HEK293 (cell line): ENCODE measurements around the gene CFAP46.

ENCODE experiments used
- CTCF ChIA-PET: fragments of 350-600 bp; formaldehyde crosslinking; extraction: SDS; loops from one replicate; lab custom pipeline; 2021; ENCODE audit warnings: antibody characterized with exemption; lab: Yijun Ruan, JAX
- POLR2A ChIA-PET: fragments of 300-600 bp; formaldehyde crosslinking; extraction: SDS; loops from one replicate; lab custom pipeline; 2020; ENCODE audit warnings: antibody characterized with exemption, inconsistent platforms; lab: Yijun Ruan, JAX
- H3K27ac ChIP-seq: fragments of 200-500 bp; sonication (Bioruptor generic); 2 replicates; pipeline ENCODE4 v1.5.1; 2014; ENCODE audit warnings: low read depth, low read length, control low read depth, inconsistent platforms; ENCODE audit errors: extremely low read depth
- H3K36me3 ChIP-seq, 2 experiments: fragments of 200-500 bp in 1 of 2; sonication (Bioruptor generic) in 1 of 2; 1 replicate in 1 of 2; 2 replicates in 1 of 2; pipeline ENCODE4 v1.5.1; 2014 to 2017; ENCODE audit warnings: inconsistent platforms in 2 of 2, low read length in 2 of 2; ENCODE audit not compliant: control insufficient read depth in 2 of 2, insufficient read depth in 1 of 2
- H3K4me1 ChIP-seq: fragments of 200-500 bp; sonication (Bioruptor generic); 2 replicates; pipeline ENCODE4 v1.5.1; 2014; ENCODE audit warnings: mild to moderate bottlenecking, low read length, inconsistent platforms; ENCODE audit not compliant: control insufficient read depth, insufficient read depth
- H3K4me3 ChIP-seq: 2 replicates; pipeline ENCODE4 v1.5.1; 2011; ENCODE audit warnings: low read depth, mild to moderate bottlenecking, control low read depth, low read length, moderate library complexity
- H3K9me3 ChIP-seq: fragments of 200-500 bp; sonication (Bioruptor generic); 2 replicates; pipeline ENCODE4 v1.5.1; 2014; ENCODE audit warnings: low read depth, low read length, inconsistent platforms; ENCODE audit not compliant: control insufficient read depth, insufficient read depth
- ELK4 ChIP-seq: IDR thresholded peaks from 2 replicates; pipeline ENCODE4 v1.6.1; 2011; ENCODE audit warnings: mild to moderate bottlenecking, low read depth, low read length, borderline replicate concordance
- SCRT1 ChIP-seq: fragments of 450-650 bp; formaldehyde crosslinking; IDR thresholded peaks from 2 replicates; pipeline ENCODE4 v1.5.1; 2016; ENCODE audit warnings: missing biosample characterization, missing genetic modification characterization, borderline replicate concordance
- ZFP37 ChIP-seq: fragments of 450-650 bp; formaldehyde crosslinking; IDR thresholded peaks from 2 replicates; pipeline ENCODE4 v1.5.1; 2016; ENCODE audit warnings: missing biosample characterization, missing genetic modification characterization
- ZNF146 ChIP-seq: fragments of 450-650 bp; formaldehyde crosslinking; IDR thresholded peaks from 2 replicates; pipeline ENCODE4 v1.5.1; 2016; ENCODE audit warnings: missing biosample characterization, missing genetic modification characterization
- ZNF155 ChIP-seq: fragments of 450-650 bp; formaldehyde crosslinking; IDR thresholded peaks from 2 replicates; pipeline ENCODE4 v1.5.1; 2016; ENCODE audit warnings: missing biosample characterization, missing genetic modification characterization
- ZNF473 ChIP-seq: fragments of 450-650 bp; formaldehyde crosslinking; IDR thresholded peaks from 2 replicates; pipeline ENCODE4 v1.5.1; 2017; ENCODE audit warnings: missing biosample characterization, missing genetic modification characterization
- ZNF510 ChIP-seq: fragments of 450-650 bp; formaldehyde crosslinking; IDR thresholded peaks from 2 replicates; pipeline ENCODE4 v1.5.1; 2018; ENCODE audit warnings: mild to moderate bottlenecking, missing genetic modification characterization, missing biosample characterization; ENCODE audit not compliant: insufficient replicate concordance
- ZNF514 ChIP-seq: fragments of 450-650 bp; formaldehyde crosslinking; IDR thresholded peaks from 2 replicates; pipeline ENCODE4 v1.5.1; 2016; ENCODE audit warnings: missing biosample characterization, missing genetic modification characterization
- ZNF549 ChIP-seq: fragments of 450-650 bp; IDR thresholded peaks from 2 replicates; pipeline ENCODE4 v1.5.1; 2018; ENCODE audit warnings: missing biosample characterization, missing genetic modification characterization, mild to moderate bottlenecking, inconsistent platforms, moderate library complexity
- ZNF639 ChIP-seq: fragments of 450-650 bp; formaldehyde crosslinking; IDR thresholded peaks from 2 replicates; pipeline ENCODE4 v1.5.1; 2016; ENCODE audit warnings: missing biosample characterization, missing genetic modification characterization
- ZNF692 ChIP-seq: fragments of 450-650 bp; formaldehyde crosslinking; IDR thresholded peaks from 2 replicates; pipeline ENCODE4 v1.5.1; 2016; ENCODE audit warnings: missing biosample characterization, missing genetic modification characterization
- ZNF776 ChIP-seq: fragments of 450-650 bp; formaldehyde crosslinking; IDR thresholded peaks from 2 replicates; pipeline ENCODE4 v1.5.0; 2017; ENCODE audit warnings: missing biosample characterization, missing genetic modification characterization, borderline replicate concordance
- ZNF830 ChIP-seq: fragments of 450-650 bp; IDR thresholded peaks from 2 replicates; pipeline ENCODE4 v1.5.0; 2018; ENCODE audit warnings: missing biosample characterization, missing genetic modification characterization, low read depth, mild to moderate bottlenecking, moderate library complexity
- TF ChIP-seq, protein P1 (sequence below): fragments of 450-650 bp; formaldehyde crosslinking; IDR thresholded peaks from 2 replicates; pipeline ENCODE4 v1.5.1; 2016; ENCODE audit warnings: missing biosample characterization, missing genetic modification characterization, borderline replicate concordance
- TF ChIP-seq, protein P2 (sequence below): fragments of 450-650 bp; formaldehyde crosslinking; IDR thresholded peaks from 2 replicates; pipeline ENCODE4 v1.5.1; 2016; ENCODE audit warnings: missing biosample characterization, missing genetic modification characterization
- TF ChIP-seq, protein P3 (sequence below): fragments of 450-650 bp; formaldehyde crosslinking; IDR thresholded peaks from 2 replicates; pipeline ENCODE4 v1.5.1; 2016; ENCODE audit warnings: missing biosample characterization, missing genetic modification characterization
- TF ChIP-seq, protein P4 (sequence below): fragments of 450-650 bp; formaldehyde crosslinking; IDR thresholded peaks from 2 replicates; pipeline ENCODE4 v1.5.1; 2016; ENCODE audit warnings: missing biosample characterization, missing genetic modification characterization, borderline replicate concordance

The CFAP46 gene

DNA sequence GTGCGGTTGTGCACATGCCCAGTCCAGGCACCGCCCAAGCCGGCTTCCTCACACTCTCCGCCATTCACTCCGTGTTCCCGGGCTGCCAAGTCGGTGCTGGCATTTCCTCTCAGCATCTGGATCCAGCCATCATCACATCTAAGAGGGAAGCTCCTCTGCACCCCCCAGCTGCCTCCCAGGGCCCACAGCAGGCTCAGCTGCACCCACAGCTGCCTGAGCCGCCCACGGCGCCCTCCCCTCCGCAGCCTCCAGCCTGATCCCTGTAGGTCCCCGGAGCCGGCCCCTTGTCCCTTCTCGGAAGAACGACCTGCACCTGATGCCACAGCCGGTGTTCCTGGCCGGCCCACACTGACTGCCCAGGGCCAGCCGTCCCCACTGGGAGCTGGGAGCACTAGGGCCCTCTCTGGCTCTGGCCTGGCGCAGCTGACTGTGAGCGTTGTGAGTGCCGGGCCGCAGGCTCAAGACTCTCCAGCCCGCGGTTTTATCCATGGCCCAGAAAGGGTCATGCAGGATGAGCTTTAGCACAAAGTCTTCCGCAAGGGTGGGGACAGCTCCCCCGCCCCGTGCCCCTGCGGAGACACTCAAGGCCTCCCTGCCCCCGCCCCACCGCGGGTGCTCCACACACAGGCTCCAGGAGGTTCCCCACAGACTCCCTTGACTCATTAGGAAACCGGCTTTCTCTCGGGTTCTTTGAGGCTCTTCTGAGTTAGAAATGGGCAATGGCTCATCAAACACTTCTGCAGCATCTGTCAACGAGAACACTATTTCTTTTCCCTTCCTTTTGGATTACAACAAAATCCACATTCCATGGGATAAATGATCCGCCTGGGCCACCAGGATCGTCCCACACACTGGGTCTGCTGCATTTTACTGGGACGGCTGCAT lies 31.2 kb downstream of the CFAP46 start (continued):
- TF ChIP-seq, protein P1, sequence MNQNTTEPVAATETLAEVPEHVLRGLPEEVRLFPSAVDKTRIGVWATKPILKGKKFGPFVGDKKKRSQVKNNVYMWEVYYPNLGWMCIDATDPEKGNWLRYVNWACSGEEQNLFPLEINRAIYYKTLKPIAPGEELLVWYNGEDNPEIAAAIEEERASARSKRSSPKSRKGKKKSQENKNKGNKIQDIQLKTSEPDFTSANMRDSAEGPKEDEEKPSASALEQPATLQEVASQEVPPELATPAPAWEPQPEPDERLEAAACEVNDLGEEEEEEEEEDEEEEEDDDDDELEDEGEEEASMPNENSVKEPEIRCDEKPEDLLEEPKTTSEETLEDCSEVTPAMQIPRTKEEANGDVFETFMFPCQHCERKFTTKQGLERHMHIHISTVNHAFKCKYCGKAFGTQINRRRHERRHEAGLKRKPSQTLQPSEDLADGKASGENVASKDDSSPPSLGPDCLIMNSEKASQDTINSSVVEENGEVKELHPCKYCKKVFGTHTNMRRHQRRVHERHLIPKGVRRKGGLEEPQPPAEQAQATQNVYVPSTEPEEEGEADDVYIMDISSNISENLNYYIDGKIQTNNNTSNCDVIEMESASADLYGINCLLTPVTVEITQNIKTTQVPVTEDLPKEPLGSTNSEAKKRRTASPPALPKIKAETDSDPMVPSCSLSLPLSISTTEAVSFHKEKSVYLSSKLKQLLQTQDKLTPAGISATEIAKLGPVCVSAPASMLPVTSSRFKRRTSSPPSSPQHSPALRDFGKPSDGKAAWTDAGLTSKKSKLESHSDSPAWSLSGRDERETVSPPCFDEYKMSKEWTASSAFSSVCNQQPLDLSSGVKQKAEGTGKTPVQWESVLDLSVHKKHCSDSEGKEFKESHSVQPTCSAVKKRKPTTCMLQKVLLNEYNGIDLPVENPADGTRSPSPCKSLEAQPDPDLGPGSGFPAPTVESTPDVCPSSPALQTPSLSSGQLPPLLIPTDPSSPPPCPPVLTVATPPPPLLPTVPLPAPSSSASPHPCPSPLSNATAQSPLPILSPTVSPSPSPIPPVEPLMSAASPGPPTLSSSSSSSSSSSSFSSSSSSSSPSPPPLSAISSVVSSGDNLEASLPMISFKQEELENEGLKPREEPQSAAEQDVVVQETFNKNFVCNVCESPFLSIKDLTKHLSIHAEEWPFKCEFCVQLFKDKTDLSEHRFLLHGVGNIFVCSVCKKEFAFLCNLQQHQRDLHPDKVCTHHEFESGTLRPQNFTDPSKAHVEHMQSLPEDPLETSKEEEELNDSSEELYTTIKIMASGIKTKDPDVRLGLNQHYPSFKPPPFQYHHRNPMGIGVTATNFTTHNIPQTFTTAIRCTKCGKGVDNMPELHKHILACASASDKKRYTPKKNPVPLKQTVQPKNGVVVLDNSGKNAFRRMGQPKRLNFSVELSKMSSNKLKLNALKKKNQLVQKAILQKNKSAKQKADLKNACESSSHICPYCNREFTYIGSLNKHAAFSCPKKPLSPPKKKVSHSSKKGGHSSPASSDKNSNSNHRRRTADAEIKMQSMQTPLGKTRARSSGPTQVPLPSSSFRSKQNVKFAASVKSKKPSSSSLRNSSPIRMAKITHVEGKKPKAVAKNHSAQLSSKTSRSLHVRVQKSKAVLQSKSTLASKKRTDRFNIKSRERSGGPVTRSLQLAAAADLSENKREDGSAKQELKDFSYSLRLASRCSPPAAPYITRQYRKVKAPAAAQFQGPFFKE (tag by site-specific recombination) = no peak
- TF ChIP-seq SCRT1 = no peak

GRCh38 chr10:132910186-132910880 lies 32.0 kb downstream of the CFAP46 start:
- no peaks in the 10 kb centered on the region for H3K36me3 ChIP-seq
- no peaks in the 10 kb centered on the region for H3K4me1 ChIP-seq
- no peak overlapping the region for H3K4me3 ChIP-seq
- H3K27ac ChIP-seq = no peak overlapping the region
- CTCF ChIA-PET = interaction anchor here (1.3 kb wide), 1 partner anchor 215 kb away, joined by 4 read pairs; no protein-coding TSS in a partner anchor
- POLR2A ChIA-PET = no interaction called here
- H3K9me3 ChIP-seq = no peaks in the 10 kb centered on the region
- TF ChIP-seq ZNF639 (tag by site-specific recombination) (no peak), ZNF776 (no peak), ZNF473 (tag by site-specific recombination) (no peak), ZFP37 (tag by site-specific recombination) (no peak), ZNF549 (tag by site-specific recombination) (no peak), ZNF510 (tag by site-specific recombination) (no peak), ZNF155 (tag by site-specific recombination) (no peak), ELK4 (no peak), ZNF692 (no peak), ZNF146 (tag by site-specific recombination) (no peak), ZNF830 (tag by site-specific recombination) (no peak), ZNF514 (tag by site-specific recombination) (no peak)
- TF ChIP-seq, protein P2, sequence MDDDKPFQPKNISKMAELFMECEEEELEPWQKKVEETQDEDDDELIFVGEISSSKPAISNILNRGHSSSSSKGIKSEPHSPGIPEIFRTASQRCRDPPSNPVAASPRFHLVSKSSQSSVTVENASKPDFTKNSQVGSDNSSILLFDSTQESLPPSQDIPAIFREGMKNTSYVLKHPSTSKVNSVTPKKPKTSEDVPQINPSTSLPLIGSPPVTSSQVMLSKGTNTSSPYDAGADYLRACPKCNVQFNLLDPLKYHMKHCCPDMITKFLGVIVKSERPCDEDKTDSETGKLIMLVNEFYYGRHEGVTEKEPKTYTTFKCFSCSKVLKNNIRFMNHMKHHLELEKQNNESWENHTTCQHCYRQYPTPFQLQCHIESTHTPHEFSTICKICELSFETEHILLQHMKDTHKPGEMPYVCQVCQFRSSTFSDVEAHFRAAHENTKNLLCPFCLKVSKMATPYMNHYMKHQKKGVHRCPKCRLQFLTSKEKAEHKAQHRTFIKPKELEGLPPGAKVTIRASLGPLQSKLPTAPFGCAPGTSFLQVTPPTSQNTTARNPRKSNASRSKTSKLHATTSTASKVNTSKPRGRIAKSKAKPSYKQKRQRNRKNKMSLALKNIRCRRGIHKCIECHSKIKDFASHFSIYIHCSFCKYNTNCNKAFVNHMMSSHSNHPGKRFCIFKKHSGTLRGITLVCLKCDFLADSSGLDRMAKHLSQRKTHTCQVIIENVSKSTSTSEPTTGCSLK (tag by site-specific recombination) = no peak
- TF ChIP-seq, protein P3, sequence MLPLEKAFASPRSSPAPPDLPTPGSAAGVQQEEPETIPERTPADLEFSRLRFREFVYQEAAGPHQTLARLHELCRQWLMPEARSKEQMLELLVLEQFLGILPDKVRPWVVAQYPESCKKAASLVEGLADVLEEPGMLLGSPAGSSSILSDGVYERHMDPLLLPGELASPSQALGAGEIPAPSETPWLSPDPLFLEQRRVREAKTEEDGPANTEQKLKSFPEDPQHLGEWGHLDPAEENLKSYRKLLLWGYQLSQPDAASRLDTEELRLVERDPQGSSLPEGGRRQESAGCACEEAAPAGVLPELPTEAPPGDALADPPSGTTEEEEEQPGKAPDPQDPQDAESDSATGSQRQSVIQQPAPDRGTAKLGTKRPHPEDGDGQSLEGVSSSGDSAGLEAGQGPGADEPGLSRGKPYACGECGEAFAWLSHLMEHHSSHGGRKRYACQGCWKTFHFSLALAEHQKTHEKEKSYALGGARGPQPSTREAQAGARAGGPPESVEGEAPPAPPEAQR (tag by site-specific recombination) = no peak
- TF ChIP-seq, protein P4, sequence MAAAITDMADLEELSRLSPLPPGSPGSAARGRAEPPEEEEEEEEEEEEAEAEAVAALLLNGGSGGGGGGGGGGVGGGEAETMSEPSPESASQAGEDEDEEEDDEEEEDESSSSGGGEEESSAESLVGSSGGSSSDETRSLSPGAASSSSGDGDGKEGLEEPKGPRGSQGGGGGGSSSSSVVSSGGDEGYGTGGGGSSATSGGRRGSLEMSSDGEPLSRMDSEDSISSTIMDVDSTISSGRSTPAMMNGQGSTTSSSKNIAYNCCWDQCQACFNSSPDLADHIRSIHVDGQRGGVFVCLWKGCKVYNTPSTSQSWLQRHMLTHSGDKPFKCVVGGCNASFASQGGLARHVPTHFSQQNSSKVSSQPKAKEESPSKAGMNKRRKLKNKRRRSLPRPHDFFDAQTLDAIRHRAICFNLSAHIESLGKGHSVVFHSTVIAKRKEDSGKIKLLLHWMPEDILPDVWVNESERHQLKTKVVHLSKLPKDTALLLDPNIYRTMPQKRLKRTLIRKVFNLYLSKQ (tag by site-specific recombination) = no peak
